ENCODE results near the gene CYP2E1. TPM values are rescaled to one million over a fixed set of nuclear protein-coding genes. Genes with fewer than 3 reads are reported as not detected.

The CYP2E1 gene
- total and polyA plus RNA-seq, 2 of the 13 experiments (the other 11 are each of a cell fraction or from before 2014, with no cell fraction given) = 0.27 to 0.63 TPM

DNA sequence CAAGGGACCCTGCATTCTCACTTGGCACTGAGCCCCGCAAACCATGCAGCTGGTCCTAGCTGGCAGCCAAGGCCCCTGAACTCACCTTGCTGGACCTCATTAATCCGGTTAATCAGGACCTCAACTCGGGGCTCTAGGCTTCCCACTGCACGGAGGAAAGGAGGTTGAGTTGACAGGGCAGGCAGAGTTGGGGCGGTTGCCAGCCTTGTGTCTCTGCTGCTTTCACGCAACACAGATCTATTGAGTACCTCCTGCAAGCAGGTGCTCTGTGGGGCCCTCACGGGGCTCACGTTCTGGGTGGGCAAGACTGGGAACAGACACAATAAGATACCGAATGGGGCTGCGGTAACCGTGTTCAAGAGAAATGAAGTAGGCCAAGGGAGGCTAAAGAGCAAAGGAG is 32.1 kb downstream of the CYP2E1 start:
- Histone ChIP-seq H3K79me2 (ENCODE audit: insufficient read depth, low read length) (no peaks in the 10 kb centered on the region), H3K4me3 (replicated peaks in 1 of 3; ENCODE audit: insufficient read depth in 1 of 3, low read depth in 2 of 3, low read length in 3 of 3) (no peak overlapping the region), H3K27ac (ENCODE audit: extremely low read length, insufficient read depth, low read length) (no peak overlapping the region), H2AFZ (ENCODE audit: low read length) (no peak overlapping the region), H3K4me2 (ENCODE audit: low read depth, low read length) (no peak overlapping the region), H3K4me1 (ENCODE audit: insufficient read depth, low read length) (no peaks in the 10 kb centered on the region), H3K9ac (ENCODE audit: insufficient read depth, low read depth, low read length) (no peak overlapping the region), H3K36me3 (replicated peaks in 1 of 2; ENCODE audit: control insufficient read depth in 1 of 2, insufficient read depth in 2 of 2, low read length in 2 of 2) (no peaks in the 10 kb centered on the region), H3K9me3 (ENCODE audit: low read length) (no peaks in the 10 kb centered on the region), H4K20me1 (ENCODE audit: insufficient read depth, low read length) (no peaks in the 10 kb centered on the region), H3K27me3 (ENCODE audit: control insufficient read depth in 1 of 2, insufficient read depth in 2 of 2, low read length in 2 of 2) (peaks cover 0 to 35% of the 10 kb centered on the region in 2 experiments)
- ATAC-seq (no peak), DNase-seq (ENCODE audit: low spot score) (no peak), FAIRE-seq (no peak)
- WGBS (ENCODE audit: low lambda C conversion rate) = 17% methylated on average over 10 of the region's 11 CpGs
- TF ChIP-seq SP5 (CRISPR knock-in tag; IDR thresholded peaks at IDR 0.05; ENCODE audit: borderline replicate concordance, low read depth) (no peak), ZFP37 (CRISPR knock-in tag; IDR thresholded peaks at IDR 0.05; ENCODE audit: borderline replicate concordance) (no peak), ESRRA (CRISPR knock-in tag; IDR thresholded peaks at IDR 0.05; ENCODE audit: low read depth) (no peak), PRDM10 (CRISPR knock-in tag; IDR thresholded peaks at IDR 0.05; ENCODE audit: low read depth) (no peak), ZNF564 (CRISPR knock-in tag; IDR thresholded peaks at IDR 0.05) (no peak), PHF20 (CRISPR knock-in tag; IDR thresholded peaks at IDR 0.05) (no peak), ZNF224 (CRISPR knock-in tag; IDR thresholded peaks at IDR 0.05) (no peak), STAT5B (CRISPR knock-in tag; IDR thresholded peaks at IDR 0.05) (no peak)
- TF ChIP-seq, protein P1, sequence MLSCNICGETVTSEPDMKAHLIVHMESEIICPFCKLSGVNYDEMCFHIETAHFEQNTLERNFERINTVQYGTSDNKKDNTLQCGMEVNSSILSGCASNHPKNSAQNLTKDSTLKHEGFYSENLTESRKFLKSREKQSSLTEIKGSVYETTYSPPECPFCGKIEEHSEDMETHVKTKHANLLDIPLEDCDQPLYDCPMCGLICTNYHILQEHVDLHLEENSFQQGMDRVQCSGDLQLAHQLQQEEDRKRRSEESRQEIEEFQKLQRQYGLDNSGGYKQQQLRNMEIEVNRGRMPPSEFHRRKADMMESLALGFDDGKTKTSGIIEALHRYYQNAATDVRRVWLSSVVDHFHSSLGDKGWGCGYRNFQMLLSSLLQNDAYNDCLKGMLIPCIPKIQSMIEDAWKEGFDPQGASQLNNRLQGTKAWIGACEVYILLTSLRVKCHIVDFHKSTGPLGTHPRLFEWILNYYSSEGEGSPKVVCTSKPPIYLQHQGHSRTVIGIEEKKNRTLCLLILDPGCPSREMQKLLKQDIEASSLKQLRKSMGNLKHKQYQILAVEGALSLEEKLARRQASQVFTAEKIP (CRISPR knock-in tag; IDR thresholded peaks at IDR 0.05; ENCODE audit: borderline replicate concordance) = no peak
- no TSS peak for BruUV-seq (replicated peaks)
- ChIA-PET CTCF (ENCODE audit: low intra/inter-chr PET ratio, low total read pairs) (no interaction called here), POLR2A (no interaction called here)
- in situ Hi-C loops (cut with HindIII; ENCODE audit: extremely low pct_ligation_motif_present, low pct_unique_long_range_greater_than_20kb) (no loop called here), intact Hi-C loops (cut with micrococcal nuclease; ENCODE audit: unreplicated experiment) (no loop called here)
